Keratinocyte (primary cell): ENCODE measurements around the gene LHX2. TPM values are rescaled to one million over a fixed set of nuclear protein-coding genes. Genes with fewer than 3 reads are reported as not detected.

Source experiments
- DNase-seq: peaks from one replicate; pipeline ENCODE4 v3.0.0-alpha.2; 2011; ENCODE audit warnings: low read depth, missing footprints, low spot score
- FAIRE-seq: peaks from 2 replicates; lab custom pipeline; 2011; peaks lifted over from hg19 to GRCh38; lab: Jason Lieb, UNC
- H2AFZ ChIP-seq: 2 replicates; pipeline ENCODE4 v1.6.0; 2012; ENCODE audit warnings: low read length, control low read depth, inconsistent platforms; ENCODE audit not compliant: control insufficient read depth
- H3K27ac ChIP-seq: 2 replicates; pipeline ENCODE4 v1.5.1; 2011; ENCODE audit warnings: low read length; ENCODE audit not compliant: control insufficient read depth, insufficient read depth
- H3K27me3 ChIP-seq: 3 replicates; pipeline ENCODE4 v1.6.0; 2011; ENCODE audit warnings: low read length; ENCODE audit not compliant: control insufficient read depth, insufficient read depth; ENCODE audit errors: extremely low read depth
- H3K36me3 ChIP-seq, 2 experiments: 2 replicates in 1 of 2; 3 replicates in 1 of 2; pipeline ENCODE4 v1.5.1; 2011; ENCODE audit warnings: low read length in 2 of 2, mild to moderate bottlenecking in 1 of 2; ENCODE audit not compliant: control insufficient read depth in 2 of 2, insufficient read depth in 2 of 2; ENCODE audit errors: extremely low read depth in 1 of 2
- H3K4me1 ChIP-seq: 3 replicates; pipeline ENCODE4 v1.5.1; 2011; ENCODE audit warnings: low read length; ENCODE audit not compliant: control insufficient read depth, insufficient read depth; ENCODE audit errors: extremely low read depth
- H3K4me2 ChIP-seq: 3 replicates; pipeline ENCODE4 v1.6.0; 2011; ENCODE audit warnings: low read depth, low read length; ENCODE audit not compliant: control insufficient read depth, insufficient read depth; ENCODE audit errors: extremely low read depth
- H3K4me3 ChIP-seq, 3 experiments: fragments of 200-600 bp in 1 of 3; sonication (generic) in 1 of 3; 2 replicates in 2 of 3; 3 replicates in 1 of 3; pipeline ENCODE4 v1.5.1; 2011 to 2016; ENCODE audit warnings: low read length in 3 of 3, mild to moderate bottlenecking in 3 of 3, control low read depth in 2 of 3, inconsistent platforms in 1 of 3, low read depth in 1 of 3, mixed read lengths in 1 of 3, mixed run types in 1 of 3, moderate library complexity in 1 of 3; ENCODE audit not compliant: control insufficient read depth in 2 of 3, insufficient read depth in 2 of 3; ENCODE audit errors: extremely low read depth in 1 of 3
- H3K79me2 ChIP-seq: 2 replicates; pipeline ENCODE4 v1.6.0; 2012; ENCODE audit warnings: low read length; ENCODE audit not compliant: control insufficient read depth, insufficient read depth
- H3K9ac ChIP-seq: 3 replicates; pipeline ENCODE4 v1.6.0; 2011; ENCODE audit warnings: low read length; ENCODE audit not compliant: control insufficient read depth, insufficient read depth; ENCODE audit errors: extremely low read depth
- H3K9me1 ChIP-seq: 3 replicates; pipeline ENCODE4 v1.6.0; 2011; ENCODE audit warnings: low read length; ENCODE audit not compliant: control insufficient read depth, insufficient read depth; ENCODE audit errors: extremely low read depth
- H3K9me3 ChIP-seq: 2 replicates; pipeline ENCODE4 v1.5.1; 2012; ENCODE audit warnings: low read depth, low read length; ENCODE audit not compliant: control insufficient read depth
- H4K20me1 ChIP-seq: 3 replicates; pipeline ENCODE4 v1.6.0; 2011; ENCODE audit warnings: low read length; ENCODE audit not compliant: control insufficient read depth, insufficient read depth; ENCODE audit errors: extremely low read depth
- EZH2 ChIP-seq: IDR thresholded peaks from one replicate; pipeline ENCODE4 v1.6.1; 2012; ENCODE audit warnings: inconsistent platforms, mild to moderate bottlenecking, low read length, moderate library complexity
- dilution Hi-C: fragments of 300-500 bp; cut with MboI; formaldehyde crosslinking; loops from one replicate; pipeline ENCODE4 v1.7.0; 2020; ENCODE audit warnings: low sequenced_read_pairs; ENCODE audit not compliant: extremely low pct_ligation_motif_present
- polyA plus RNA-seq, 5 experiments: library from polyadenylated mRNA; depleted of rRNA in 3 of 5; stranded (reverse) in 3 of 5; stranded (forward) in 1 of 5; unstranded in 1 of 5; fragments of >200 nt; gene quantifications; 1 replicate in 1 of 5; 2 replicates in 3 of 5; 3 replicates in 1 of 5; pipeline versions ENCODE4 v1.2.1 to v1.2.3, GENCODE V29; 2011 to 2012; ENCODE audit warnings: missing spikeins in 2 of 5, low read depth in 1 of 5, low replicate concordance in 1 of 5
- TF ChIP-seq, protein P1 (sequence below), 3 experiments: IDR thresholded peaks in 1 of 3; conservative IDR thresholded peaks in 1 of 3; optimal IDR thresholded peaks in 1 of 3; 2 replicates in 2 of 3; 3 replicates in 1 of 3; pipeline versions ENCODE3 to v1.5.1; 2011; ENCODE audit warnings: low read length in 3 of 3, mild to moderate bottlenecking in 3 of 3, moderate library complexity in 2 of 3, control low read depth in 1 of 3, inconsistent platforms in 1 of 3; ENCODE audit not compliant: insufficient read depth in 2 of 3; ENCODE audit errors: extremely low read depth in 1 of 3

Gene LHX2
- polyA plus RNA-seq, 1 donor (not counting 4 experiments of a cell fraction or from before 2014, with no cell fraction given), result 0.07 TPM

DNA sequence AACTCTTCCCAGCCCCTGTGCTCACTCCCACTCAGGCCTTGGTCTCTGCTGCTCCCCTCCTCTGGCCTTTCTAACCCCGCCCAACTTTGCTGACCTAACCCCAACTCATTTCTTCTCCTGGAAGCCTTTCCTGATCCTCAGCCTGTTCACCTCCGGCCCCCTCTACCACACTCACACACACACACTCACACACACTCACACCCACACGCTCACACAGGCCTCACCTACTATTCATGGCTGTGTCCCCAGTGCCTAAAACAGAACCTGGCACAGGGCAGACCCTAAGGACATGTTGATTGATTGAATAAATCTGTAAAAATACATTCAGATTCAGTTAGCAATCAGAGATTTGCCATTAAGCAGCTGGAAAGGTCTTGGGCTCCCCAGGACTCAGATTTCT lies 28.5 kb upstream of the LHX2 start:
- peaks cover 40% of the 10 kb centered on the region for H3K27me3 ChIP-seq
- no peak overlapping the region for H3K9ac ChIP-seq
- no peaks in the 10 kb centered on the region for H3K9me1 ChIP-seq
- H3K4me1 ChIP-seq, result no peaks in the 10 kb centered on the region
- no peaks in the 10 kb centered on the region for H3K9me3 ChIP-seq
- no peaks in the 10 kb centered on the region for H4K20me1 ChIP-seq
- no peak overlapping the region for H3K4me2 ChIP-seq
- no peak for FAIRE-seq
- dilution Hi-C loops, result no loop called here
- H3K79me2 ChIP-seq, result no peaks in the 10 kb centered on the region
- H3K4me3 ChIP-seq, result no peak overlapping the region
- no peak for DNase-seq
- TF ChIP-seq, protein P1, sequence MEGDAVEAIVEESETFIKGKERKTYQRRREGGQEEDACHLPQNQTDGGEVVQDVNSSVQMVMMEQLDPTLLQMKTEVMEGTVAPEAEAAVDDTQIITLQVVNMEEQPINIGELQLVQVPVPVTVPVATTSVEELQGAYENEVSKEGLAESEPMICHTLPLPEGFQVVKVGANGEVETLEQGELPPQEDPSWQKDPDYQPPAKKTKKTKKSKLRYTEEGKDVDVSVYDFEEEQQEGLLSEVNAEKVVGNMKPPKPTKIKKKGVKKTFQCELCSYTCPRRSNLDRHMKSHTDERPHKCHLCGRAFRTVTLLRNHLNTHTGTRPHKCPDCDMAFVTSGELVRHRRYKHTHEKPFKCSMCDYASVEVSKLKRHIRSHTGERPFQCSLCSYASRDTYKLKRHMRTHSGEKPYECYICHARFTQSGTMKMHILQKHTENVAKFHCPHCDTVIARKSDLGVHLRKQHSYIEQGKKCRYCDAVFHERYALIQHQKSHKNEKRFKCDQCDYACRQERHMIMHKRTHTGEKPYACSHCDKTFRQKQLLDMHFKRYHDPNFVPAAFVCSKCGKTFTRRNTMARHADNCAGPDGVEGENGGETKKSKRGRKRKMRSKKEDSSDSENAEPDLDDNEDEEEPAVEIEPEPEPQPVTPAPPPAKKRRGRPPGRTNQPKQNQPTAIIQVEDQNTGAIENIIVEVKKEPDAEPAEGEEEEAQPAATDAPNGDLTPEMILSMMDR (optimal IDR thresholded peaks at IDR 0.05 in 1 of 3, IDR thresholded peaks at IDR 0.05 in 1 of 3, conservative IDR thresholded peaks at IDR 0.05 in 1 of 3; ENCODE audit: extremely low read depth in 1 of 3, insufficient read depth in 2 of 3, low read length in 3 of 3), result no peak
- TF ChIP-seq EZH2, result no peak
- H3K27ac ChIP-seq, result no peak overlapping the region
- H3K36me3 ChIP-seq, result no peaks in the 10 kb centered on the region
- H2AFZ ChIP-seq, result no peak overlapping the region

DNA sequence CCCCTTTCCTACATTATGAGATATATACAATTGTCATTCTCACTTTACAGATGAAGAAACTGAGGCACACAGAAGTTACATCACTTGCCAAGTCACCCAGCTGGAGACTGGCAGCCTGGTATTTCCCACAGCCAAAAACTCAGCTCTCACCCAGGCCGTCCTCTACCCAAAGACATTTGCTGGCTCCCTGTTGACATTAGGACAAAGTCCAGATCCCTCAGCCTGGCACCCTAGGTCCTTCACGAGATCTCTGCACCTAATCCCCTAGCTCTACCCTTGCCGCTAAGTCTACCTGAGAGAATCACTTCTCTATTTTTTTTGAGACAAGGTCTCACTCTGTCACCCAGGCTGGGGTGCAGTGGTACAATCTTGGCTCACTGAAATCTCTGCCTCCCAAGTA lies 26.8 kb upstream of the LHX2 start:
- H3K79me2 ChIP-seq, result no peaks in the 10 kb centered on the region
- H4K20me1 ChIP-seq, result no peaks in the 10 kb centered on the region
- dilution Hi-C loops, result no loop called here
- no peaks in the 10 kb centered on the region for H3K9me1 ChIP-seq
- H3K36me3 ChIP-seq, result no peaks in the 10 kb centered on the region
- H3K4me3 ChIP-seq, result no peak overlapping the region
- DNase-seq (no peak), FAIRE-seq (no peak)
- no peaks in the 10 kb centered on the region for H3K9me3 ChIP-seq
- H2AFZ ChIP-seq, result no peak overlapping the region
- TF ChIP-seq, protein P1 (optimal IDR thresholded peaks at IDR 0.05 in 1 of 3, IDR thresholded peaks at IDR 0.05 in 1 of 3, conservative IDR thresholded peaks at IDR 0.05 in 1 of 3; ENCODE audit: extremely low read depth in 1 of 3, insufficient read depth in 2 of 3, low read length in 3 of 3), result no peak
- TF ChIP-seq EZH2, result no peak
- no peak overlapping the region for H3K27ac ChIP-seq
- H3K27me3 ChIP-seq, result peaks cover 45% of the 10 kb centered on the region
- H3K4me2 ChIP-seq, result no peak overlapping the region
- peaks cover 6% of the 10 kb centered on the region for H3K4me1 ChIP-seq
- no peak overlapping the region for H3K9ac ChIP-seq
